Measurements from ENCODE around the gene TSSK6. TPM values are rescaled to one million over a fixed set of nuclear protein-coding genes. Genes with fewer than 3 reads are reported as not detected.

Gene TSSK6
- total and polyA plus RNA-seq, 4 donors, result 0.21 to 2.3 (median 1.1) TPM

- H3K4me3 ChIP-seq (ENCODE audit: low read depth in 1 of 3, low read length in 3 of 3), result peak overlapping the region in 1 of 3 donors; percentile 9
- peaks cover 0 to 12% (median 8%) of the 10 kb centered on the region in 4 donors for H3K4me1 ChIP-seq (ENCODE audit: control insufficient read depth in 4 of 4, insufficient read depth in 4 of 4, low read length in 3 of 4)
- H3K27me3 ChIP-seq (ENCODE audit: control insufficient read depth in 4 of 4, insufficient read depth in 4 of 4, low read length in 3 of 4), result peaks cover 0 to 8% (median 2%) of the 10 kb centered on the region in 4 donors
- H3K9me3 ChIP-seq (ENCODE audit: control insufficient read depth in 4 of 4, low read length in 3 of 4), result peaks cover 0 to 3% (median 0%) of the 10 kb centered on the region in 4 donors
- 39% methylated on average over 59 of the region's 59 CpGs for WGBS
- no peaks in the 10 kb centered on the region for H3K36me3 ChIP-seq (ENCODE audit: control insufficient read depth in 4 of 4, insufficient read depth in 3 of 4, low read depth in 1 of 4, low read length in 3 of 4)
- DNase-seq (ENCODE audit: low spot score), result no peak
- no peak overlapping the region for H3K27ac ChIP-seq (ENCODE audit: low read depth in 1 of 2, low read length in 2 of 2)
- no peak overlapping the region for H3K9ac ChIP-seq (ENCODE audit: low read depth in 1 of 2, low read length in 2 of 2)
- TF ChIP-seq HNF4A (conservative IDR thresholded peaks at IDR 0.05) (no peak), FOXA2 (IDR thresholded peaks at IDR 0.05) (no peak), RAD21 (IDR thresholded peaks at IDR 0.05) (no peak), FOXA1 (IDR thresholded peaks at IDR 0.05) (no peak), NR2F2 (IDR thresholded peaks at IDR 0.05) (no peak), HNF4G (IDR thresholded peaks at IDR 0.05) (no peak)
- TF ChIP-seq, protein P1, sequence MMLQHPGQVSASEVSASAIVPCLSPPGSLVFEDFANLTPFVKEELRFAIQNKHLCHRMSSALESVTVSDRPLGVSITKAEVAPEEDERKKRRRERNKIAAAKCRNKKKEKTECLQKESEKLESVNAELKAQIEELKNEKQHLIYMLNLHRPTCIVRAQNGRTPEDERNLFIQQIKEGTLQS (IDR thresholded peaks at IDR 0.05), result no peak
Observed at GRCh38 chr19:19537075-19538048, 22.0 kb upstream of the TSSK6 start.

GRCh38 chr19:19535311-19536191, 20.2 kb upstream of the TSSK6 start:
- Histone ChIP-seq H3K4me1 (ENCODE audit: control insufficient read depth in 4 of 4, insufficient read depth in 4 of 4, low read length in 3 of 4) (peaks cover 0 to 7% (median 4%) of the 10 kb centered on the region in 4 donors), H3K4me3 (ENCODE audit: low read depth in 1 of 3, low read length in 3 of 3) (no peak overlapping the region), H3K9ac (ENCODE audit: low read depth in 1 of 2, low read length in 2 of 2) (no peak overlapping the region), H3K27me3 (ENCODE audit: control insufficient read depth in 4 of 4, insufficient read depth in 4 of 4, low read length in 3 of 4) (peaks cover 0 to 6% (median 0%) of the 10 kb centered on the region in 4 donors), H3K9me3 (ENCODE audit: control insufficient read depth in 4 of 4, low read length in 3 of 4) (peaks cover 0 to 3% (median 0%) of the 10 kb centered on the region in 4 donors), H3K27ac (ENCODE audit: low read depth in 1 of 2, low read length in 2 of 2) (no peak overlapping the region), H3K36me3 (ENCODE audit: control insufficient read depth in 4 of 4, insufficient read depth in 3 of 4, low read depth in 1 of 4, low read length in 3 of 4) (no peaks in the 10 kb centered on the region)
- TF ChIP-seq EGR1 (IDR thresholded peaks at IDR 0.05; ENCODE audit: low read depth in 2 of 2) (no peak), JUND (IDR thresholded peaks at IDR 0.05) (no peak), HNF4G (IDR thresholded peaks at IDR 0.05) (no peak), NR2F2 (IDR thresholded peaks at IDR 0.05) (no peak), CTCF (IDR thresholded peaks at IDR 0.05; ENCODE audit: low read depth, low read length, missing input control) (no peak), FOXA1 (IDR thresholded peaks at IDR 0.05) (no peak), HNF4A (conservative IDR thresholded peaks at IDR 0.05) (no peak), YY1 (IDR thresholded peaks at IDR 0.05) (no peak), SP1 (IDR thresholded peaks at IDR 0.05) (no peak), RXRA (IDR thresholded peaks at IDR 0.05) (no peak), GABPA (IDR thresholded peaks at IDR 0.05 in 1 of 2, conservative IDR thresholded peaks at IDR 0.05 in 1 of 2) (no peak), TAF1 (conservative IDR thresholded peaks at IDR 0.05) (no peak), FOXA2 (IDR thresholded peaks at IDR 0.05) (no peak), RAD21 (IDR thresholded peaks at IDR 0.05) (no peak)
- TF ChIP-seq, protein P2, sequence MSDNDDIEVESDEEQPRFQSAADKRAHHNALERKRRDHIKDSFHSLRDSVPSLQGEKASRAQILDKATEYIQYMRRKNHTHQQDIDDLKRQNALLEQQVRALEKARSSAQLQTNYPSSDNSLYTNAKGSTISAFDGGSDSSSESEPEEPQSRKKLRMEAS (IDR thresholded peaks at IDR 0.05), result no peak
- TF ChIP-seq, protein P1 (IDR thresholded peaks at IDR 0.05), result no peak
- TF ChIP-seq, protein P3, sequence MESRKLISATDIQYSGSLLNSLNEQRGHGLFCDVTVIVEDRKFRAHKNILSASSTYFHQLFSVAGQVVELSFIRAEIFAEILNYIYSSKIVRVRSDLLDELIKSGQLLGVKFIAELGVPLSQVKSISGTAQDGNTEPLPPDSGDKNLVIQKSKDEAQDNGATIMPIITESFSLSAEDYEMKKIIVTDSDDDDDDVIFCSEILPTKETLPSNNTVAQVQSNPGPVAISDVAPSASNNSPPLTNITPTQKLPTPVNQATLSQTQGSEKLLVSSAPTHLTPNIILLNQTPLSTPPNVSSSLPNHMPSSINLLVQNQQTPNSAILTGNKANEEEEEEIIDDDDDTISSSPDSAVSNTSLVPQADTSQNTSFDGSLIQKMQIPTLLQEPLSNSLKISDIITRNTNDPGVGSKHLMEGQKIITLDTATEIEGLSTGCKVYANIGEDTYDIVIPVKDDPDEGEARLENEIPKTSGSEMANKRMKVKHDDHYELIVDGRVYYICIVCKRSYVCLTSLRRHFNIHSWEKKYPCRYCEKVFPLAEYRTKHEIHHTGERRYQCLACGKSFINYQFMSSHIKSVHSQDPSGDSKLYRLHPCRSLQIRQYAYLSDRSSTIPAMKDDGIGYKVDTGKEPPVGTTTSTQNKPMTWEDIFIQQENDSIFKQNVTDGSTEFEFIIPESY (IDR thresholded peaks at IDR 0.05), result no peak
- DNase-seq (ENCODE audit: low spot score), result no peak
- 94% methylated on average over 34 of the region's 34 CpGs for WGBS

Measured in liver (tissue), 9 donors.